GM12891 (cell line): ENCODE data around the gene NUDT16.
"Not testable (repeated sequence)": the region's sequence is repeated elsewhere in the genome, so short reads cannot be mapped to it uniquely, and the experiment has no call there.

Experiments
- PAX5 ChIP-seq: IDR thresholded peaks from 2 replicates; pipeline ENCODE4 v1.6.1; 2011; ENCODE audit warnings: low read length, moderate library complexity, mild to moderate bottlenecking; ENCODE audit not compliant: insufficient read depth, severe bottlenecking
- POLR2A ChIP-seq: IDR thresholded peaks from 2 replicates; pipeline ENCODE4 v1.6.1; 2011; ENCODE audit warnings: low read depth, low read length, control low read depth
- POLR2AphosphoS5 ChIP-seq: IDR thresholded peaks from 2 replicates; pipeline ENCODE4 v1.6.1; 2011; ENCODE audit warnings: low read depth, low read length, control low read depth
- POU2F2 ChIP-seq: IDR thresholded peaks from 2 replicates; pipeline ENCODE4 v1.6.1; 2011; ENCODE audit warnings: low read depth, mild to moderate bottlenecking, control low read depth, low read length, moderate library complexity
- SPI1 ChIP-seq: IDR thresholded peaks from 2 replicates; pipeline ENCODE4 v1.6.1; 2011; ENCODE audit warnings: low read depth, low read length, control low read depth
- TAF1 ChIP-seq: IDR thresholded peaks from 2 replicates; pipeline ENCODE4 v1.6.1; 2011; ENCODE audit warnings: low read depth, low read length, control low read depth

DNA sequence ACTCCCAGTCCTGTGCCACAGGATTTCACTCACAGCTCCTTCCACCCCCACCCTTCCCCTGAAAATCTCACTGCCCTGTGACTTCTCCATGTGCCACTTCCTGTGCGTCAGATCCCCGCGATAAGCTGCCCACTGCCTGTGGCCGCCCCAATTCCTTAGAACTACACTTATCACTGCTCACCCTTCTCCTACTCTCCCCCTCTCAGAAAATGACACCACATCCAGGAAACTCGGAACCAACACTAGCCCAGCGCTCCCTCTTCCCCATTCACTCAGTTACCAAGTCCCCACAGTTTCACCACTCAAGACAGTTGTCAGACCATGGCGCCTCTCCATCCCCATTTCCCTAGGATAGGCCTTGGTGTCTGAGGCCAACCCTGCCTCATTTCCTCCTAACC lies 20.5 kb upstream of the NUDT16 start:
- not testable (repeated sequence) for TF ChIP-seq POLR2A, POLR2AphosphoS5, TAF1, SPI1, POU2F2, PAX5
